HepG2 (cell line): ENCODE results near the gene EARS2. TPM values are rescaled to one million over a fixed set of nuclear protein-coding genes. Genes with fewer than 3 reads are reported as not detected.

Experiments used
- CAMTA2 ChIP-seq: sonication (generic); formaldehyde crosslinking; IDR thresholded peaks from 2 replicates; pipeline ENCODE4 v1.4.0; 2020; ENCODE audit warnings: mild to moderate bottlenecking, missing genetic modification reagents, borderline replicate concordance
- GZF1 ChIP-seq: sonication (generic); formaldehyde crosslinking; IDR thresholded peaks from 2 replicates; pipeline ENCODE4 v1.5.1; 2020; ENCODE audit warnings: mild to moderate bottlenecking, missing genetic modification reagents
- HHEX ChIP-seq: IDR thresholded peaks from 2 replicates; pipeline ENCODE4 v1.6.1; 2016; ENCODE audit warnings: control low read depth
- NCOA5 ChIP-seq: sonication (generic); formaldehyde crosslinking; IDR thresholded peaks from 2 replicates; pipeline ENCODE4 v1.4.0; 2020; ENCODE audit warnings: missing genetic modification reagents
- NCOR1 ChIP-seq: fragments of 200-600 bp; sonication (generic); IDR thresholded peaks from 2 replicates; pipeline ENCODE4 v1.7.0; 2017; ENCODE audit warnings: antibody characterized with exemption, low read length, borderline replicate concordance
- NONO ChIP-seq, 2 experiments: fragments of 450-650 bp in 1 of 2; sonication (generic) in 1 of 2; formaldehyde crosslinking in 1 of 2; IDR thresholded peaks in 1 of 2; conservative IDR thresholded peaks in 1 of 2; 2 replicates each; pipeline versions ENCODE4 v1.6.1 to v1.8.0; 2017 to 2022; ENCODE audit warnings: mild to moderate bottlenecking in 1 of 2, missing genetic modification reagents in 1 of 2, moderate library complexity in 1 of 2
- NR2C2 ChIP-seq: sonication (generic); formaldehyde crosslinking; IDR thresholded peaks from 2 replicates; pipeline ENCODE4 v1.4.0; 2020; ENCODE audit warnings: missing genetic modification reagents, mild to moderate bottlenecking, moderate library complexity, borderline replicate concordance
- SMAD3 ChIP-seq: sonication (generic); formaldehyde crosslinking; IDR thresholded peaks from 2 replicates; pipeline ENCODE4 v1.4.0; 2020; ENCODE audit warnings: missing genetic modification reagents
- SOX6 ChIP-seq, 2 experiments: fragments of 450-650 bp in 1 of 2; sonication (generic) in 1 of 2; formaldehyde crosslinking in 1 of 2; IDR thresholded peaks; 2 replicates each; pipeline versions ENCODE4 v1.4.0 to v1.6.1; 2017 to 2020; ENCODE audit warnings: antibody characterized with exemption in 1 of 2, mild to moderate bottlenecking in 1 of 2, missing genetic modification reagents in 1 of 2
- ZNF3 ChIP-seq: IDR thresholded peaks from 2 replicates; pipeline ENCODE4 v1.7.0; 2017; ENCODE audit warnings: inconsistent platforms
- ZNF350 ChIP-seq: sonication (generic); formaldehyde crosslinking; IDR thresholded peaks from 2 replicates; pipeline ENCODE4 v1.4.0; 2020; ENCODE audit warnings: mild to moderate bottlenecking, low read depth, missing genetic modification reagents, borderline replicate concordance
- ZNF484 ChIP-seq: sonication (generic); formaldehyde crosslinking; IDR thresholded peaks from 2 replicates; pipeline ENCODE4 v1.5.1; 2020; ENCODE audit warnings: mild to moderate bottlenecking, low read depth, missing genetic modification reagents, borderline replicate concordance
- ZNF557 ChIP-seq: sonication (generic); formaldehyde crosslinking; IDR thresholded peaks from 2 replicates; pipeline ENCODE4 v1.4.0; 2020; ENCODE audit warnings: missing genetic modification reagents
- ZNF724P ChIP-seq: sonication (generic); formaldehyde crosslinking; IDR thresholded peaks from 2 replicates; pipeline ENCODE4 v1.8.0; 2022; ENCODE audit warnings: missing genetic modification reagents, borderline replicate concordance
- polyA plus RNA-seq, 8 experiments: library from polyadenylated mRNA; depleted of rRNA in 3 of 8; stranded (reverse) in 7 of 8; unstranded in 1 of 8; fragments of >200 nt; fragmentation: Illumina TruSeq in 4 of 8; extraction: Trizol in 4 of 8; gene quantifications; 2 replicates each; pipeline versions ENCODE4 v1.2.1 to v1.2.3, GENCODE V29; 2011 to 2016; ENCODE audit warnings: low read depth in 4 of 8, missing spikeins in 1 of 8, mixed read lengths in 1 of 8; ENCODE audit not compliant: insufficient read depth in 1 of 8
- total RNA-seq, 5 experiments: library from RNA; depleted of rRNA; stranded (reverse); fragments of >200 nt; fragmentation: Illumina TruSeq; extraction: Trizol; gene quantifications; 2 replicates each; pipeline ENCODE4 v1.2.3, GENCODE V29; 2016; ENCODE audit warnings: low read depth in 1 of 5
- TF ChIP-seq, protein P1 (sequence below): sonication (generic); formaldehyde crosslinking; IDR thresholded peaks from 2 replicates; pipeline ENCODE4 v1.5.0; 2020; ENCODE audit warnings: mild to moderate bottlenecking, missing genetic modification reagents
- TF ChIP-seq, protein P2 (sequence below): sonication (generic); formaldehyde crosslinking; IDR thresholded peaks from 2 replicates; pipeline ENCODE4 v1.5.1; 2020; ENCODE audit warnings: mild to moderate bottlenecking, missing genetic modification reagents, moderate library complexity
- TF ChIP-seq, protein P3 (sequence below): sonication (generic); formaldehyde crosslinking; IDR thresholded peaks from one replicate; pipeline ENCODE4 v1.5.1; 2020; ENCODE audit warnings: mild to moderate bottlenecking, missing genetic modification reagents; ENCODE audit errors: not compliant biosample characterization

EARS2 gene
- total and polyA plus RNA-seq, 2 of the 13 experiments (the other 11 are each of a cell fraction or from before 2014, with no cell fraction given): 49.4 to 80.4 TPM

- TF ChIP-seq, protein P1, sequence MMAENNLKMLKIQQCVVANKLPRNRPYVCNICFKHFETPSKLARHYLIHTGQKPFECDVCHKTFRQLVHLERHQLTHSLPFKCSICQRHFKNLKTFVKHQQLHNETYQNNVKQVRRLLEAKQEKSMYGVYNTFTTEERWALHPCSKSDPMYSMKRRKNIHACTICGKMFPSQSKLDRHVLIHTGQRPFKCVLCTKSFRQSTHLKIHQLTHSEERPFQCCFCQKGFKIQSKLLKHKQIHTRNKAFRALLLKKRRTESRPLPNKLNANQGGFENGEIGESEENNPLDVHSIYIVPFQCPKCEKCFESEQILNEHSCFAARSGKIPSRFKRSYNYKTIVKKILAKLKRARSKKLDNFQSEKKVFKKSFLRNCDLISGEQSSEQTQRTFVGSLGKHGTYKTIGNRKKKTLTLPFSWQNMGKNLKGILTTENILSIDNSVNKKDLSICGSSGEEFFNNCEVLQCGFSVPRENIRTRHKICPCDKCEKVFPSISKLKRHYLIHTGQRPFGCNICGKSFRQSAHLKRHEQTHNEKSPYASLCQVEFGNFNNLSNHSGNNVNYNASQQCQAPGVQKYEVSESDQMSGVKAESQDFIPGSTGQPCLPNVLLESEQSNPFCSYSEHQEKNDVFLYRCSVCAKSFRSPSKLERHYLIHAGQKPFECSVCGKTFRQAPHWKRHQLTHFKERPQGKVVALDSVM (CRISPR knock-in tag): peak; percentile 73
- TF ChIP-seq, protein P2, sequence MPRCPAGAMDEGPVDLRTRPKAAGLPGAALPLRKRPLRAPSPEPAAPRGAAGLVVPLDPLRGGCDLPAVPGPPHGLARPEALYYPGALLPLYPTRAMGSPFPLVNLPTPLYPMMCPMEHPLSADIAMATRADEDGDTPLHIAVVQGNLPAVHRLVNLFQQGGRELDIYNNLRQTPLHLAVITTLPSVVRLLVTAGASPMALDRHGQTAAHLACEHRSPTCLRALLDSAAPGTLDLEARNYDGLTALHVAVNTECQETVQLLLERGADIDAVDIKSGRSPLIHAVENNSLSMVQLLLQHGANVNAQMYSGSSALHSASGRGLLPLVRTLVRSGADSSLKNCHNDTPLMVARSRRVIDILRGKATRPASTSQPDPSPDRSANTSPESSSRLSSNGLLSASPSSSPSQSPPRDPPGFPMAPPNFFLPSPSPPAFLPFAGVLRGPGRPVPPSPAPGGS (CRISPR knock-in tag): 0 out of 2 replicates have a peak, but pooled peaks have one; percentile 38
- peak; percentile 84; the same call in 1 of the 2 replicates for TF ChIP-seq ZNF724P (CRISPR knock-in tag)
- no peak for TF ChIP-seq ZNF557 (CRISPR knock-in tag)
- TF ChIP-seq SMAD3 (CRISPR knock-in tag): peak; percentile 100
- TF ChIP-seq NCOA5 (CRISPR knock-in tag): no peak
- peak; percentile 86 for TF ChIP-seq NR2C2 (CRISPR knock-in tag)
- peak; percentile 95 for TF ChIP-seq ZNF3 (CRISPR knock-in tag)
- TF ChIP-seq, protein P3, sequence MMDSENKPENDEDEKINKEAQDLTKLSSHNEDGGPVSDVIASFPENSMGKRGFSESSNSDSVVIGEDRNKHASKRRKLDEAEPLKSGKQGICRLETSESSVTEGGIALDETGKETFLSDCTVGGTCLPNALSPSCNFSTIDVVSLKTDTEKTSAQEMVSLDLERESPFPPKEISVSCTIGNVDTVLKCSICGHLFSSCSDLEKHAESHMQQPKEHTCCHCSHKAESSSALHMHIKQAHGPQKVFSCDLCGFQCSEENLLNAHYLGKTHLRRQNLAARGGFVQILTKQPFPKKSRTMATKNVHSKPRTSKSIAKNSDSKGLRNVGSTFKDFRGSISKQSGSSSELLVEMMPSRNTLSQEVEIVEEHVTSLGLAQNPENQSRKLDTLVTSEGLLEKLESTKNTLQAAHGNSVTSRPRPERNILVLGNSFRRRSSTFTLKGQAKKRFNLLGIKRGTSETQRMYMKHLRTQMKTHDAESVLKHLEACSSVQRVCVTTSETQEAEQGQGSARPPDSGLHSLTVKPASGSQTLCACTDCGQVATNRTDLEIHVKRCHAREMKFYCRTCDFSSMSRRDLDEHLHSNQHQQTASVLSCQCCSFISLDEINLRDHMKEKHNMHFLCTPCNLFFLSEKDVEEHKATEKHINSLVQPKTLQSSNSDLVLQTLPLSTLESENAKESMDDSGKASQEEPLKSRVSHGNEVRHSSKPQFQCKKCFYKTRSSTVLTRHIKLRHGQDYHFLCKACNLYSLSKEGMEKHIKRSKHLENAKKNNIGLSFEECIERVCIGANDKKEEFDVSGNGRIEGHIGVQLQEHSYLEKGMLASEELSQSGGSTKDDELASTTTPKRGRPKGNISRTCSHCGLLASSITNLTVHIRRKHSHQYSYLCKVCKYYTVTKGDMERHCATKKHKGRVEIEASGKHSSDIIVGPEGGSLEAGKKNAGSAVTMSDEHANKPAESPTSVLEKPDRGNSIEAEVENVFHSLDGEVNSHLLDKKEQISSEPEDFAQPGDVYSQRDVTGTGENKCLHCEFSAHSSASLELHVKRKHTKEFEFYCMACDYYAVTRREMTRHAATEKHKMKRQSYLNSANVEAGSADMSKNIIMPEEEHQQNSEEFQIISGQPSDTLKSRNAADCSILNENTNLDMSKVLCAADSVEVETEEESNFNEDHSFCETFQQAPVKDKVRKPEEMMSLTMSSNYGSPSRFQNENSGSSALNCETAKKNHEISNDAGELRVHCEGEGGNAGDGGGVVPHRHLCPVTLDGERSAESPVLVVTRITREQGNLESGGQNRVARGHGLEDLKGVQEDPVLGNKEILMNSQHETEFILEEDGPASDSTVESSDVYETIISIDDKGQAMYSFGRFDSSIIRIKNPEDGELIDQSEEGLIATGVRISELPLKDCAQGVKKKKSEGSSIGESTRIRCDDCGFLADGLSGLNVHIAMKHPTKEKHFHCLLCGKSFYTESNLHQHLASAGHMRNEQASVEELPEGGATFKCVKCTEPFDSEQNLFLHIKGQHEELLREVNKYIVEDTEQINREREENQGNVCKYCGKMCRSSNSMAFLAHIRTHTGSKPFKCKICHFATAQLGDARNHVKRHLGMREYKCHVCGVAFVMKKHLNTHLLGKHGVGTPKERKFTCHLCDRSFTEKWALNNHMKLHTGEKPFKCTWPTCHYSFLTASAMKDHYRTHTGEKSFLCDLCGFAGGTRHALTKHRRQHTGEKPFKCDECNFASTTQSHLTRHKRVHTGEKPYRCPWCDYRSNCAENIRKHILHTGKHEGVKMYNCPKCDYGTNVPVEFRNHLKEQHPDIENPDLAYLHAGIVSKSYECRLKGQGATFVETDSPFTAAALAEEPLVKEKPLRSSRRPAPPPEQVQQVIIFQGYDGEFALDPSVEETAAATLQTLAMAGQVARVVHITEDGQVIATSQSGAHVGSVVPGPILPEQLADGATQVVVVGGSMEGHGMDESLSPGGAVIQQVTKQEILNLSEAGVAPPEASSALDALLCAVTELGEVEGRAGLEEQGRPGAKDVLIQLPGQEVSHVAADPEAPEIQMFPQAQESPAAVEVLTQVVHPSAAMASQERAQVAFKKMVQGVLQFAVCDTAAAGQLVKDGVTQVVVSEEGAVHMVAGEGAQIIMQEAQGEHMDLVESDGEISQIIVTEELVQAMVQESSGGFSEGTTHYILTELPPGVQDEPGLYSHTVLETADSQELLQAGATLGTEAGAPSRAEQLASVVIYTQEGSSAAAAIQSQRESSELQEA: no peak
- TF ChIP-seq HHEX (CRISPR knock-in tag): peak; percentile 97
- TF ChIP-seq ZNF484: no peak
- TF ChIP-seq SOX6 (IDR thresholded peaks at IDR 0.05): no peak
- TF ChIP-seq SOX6 (CRISPR knock-in tag; IDR thresholded peaks at IDR 0.05): peak; percentile 99
- no peak for TF ChIP-seq NONO (IDR thresholded peaks at IDR 0.05)
- peak; percentile 88 for TF ChIP-seq NONO (CRISPR knock-in tag; conservative IDR thresholded peaks at IDR 0.05)
- TF ChIP-seq GZF1 (CRISPR knock-in tag): no peak
- TF ChIP-seq ZNF350 (CRISPR knock-in tag): peak; percentile 92
- no peak for TF ChIP-seq CAMTA2 (CRISPR knock-in tag)
- TF ChIP-seq NCOR1: peak; percentile 88; the same call in 1 of the 2 replicates
Measured at GRCh38 chr16:23539984-23540816, 16.9 kb downstream of the EARS2 start (continued).
